Peyer's patch (tissue), 4 donors: Measurements from ENCODE around the gene DTWD2.

Experiments
- CTCF ChIP-seq, 6 experiments: fragments of 450-650 bp in 4 of 6; fragments of 200-600 bp in 2 of 6; sonication (generic) in 1 of 6; IDR thresholded peaks; one replicate each; pipeline ENCODE4 v1.5.1; 2017 to 2019; ENCODE audit warnings: antibody characterized with exemption in 6 of 6, mild to moderate bottlenecking in 3 of 6, moderate library complexity in 1 of 6
- POLR2A ChIP-seq, 2 donors: fragments of 450-650 bp; IDR thresholded peaks; one replicate each; pipeline ENCODE4 v1.5.1; 2017; ENCODE audit warnings: antibody characterized with exemption in 2 of 2, mild to moderate bottlenecking in 2 of 2, moderate library complexity in 2 of 2

GRCh38 chr5:118984602-118985001 is 3.7 kb downstream of the DTWD2 start:
- TF ChIP-seq CTCF (IDR thresholded peaks at IDR 0.05) (no peak), POLR2A (IDR thresholded peaks at IDR 0.05) (no peak)
